Measurements from ENCODE around the gene LAMA3. TPM values are rescaled to one million over a fixed set of nuclear protein-coding genes. Genes with fewer than 3 reads are reported as not detected.
A peak's percentile ranks its signal among the peaks of the same experiment; 100 is the strongest.

Gene LAMA3
- total RNA-seq, 2 donors from 2014 or later: 30.1 to 34.2 TPM

- H3K27ac ChIP-seq: no peak overlapping the region
- ATAC-seq (ENCODE audit: insufficient number of reproducible peaks, low FRiP score, low read depth): no peak
- DNase-seq (ENCODE audit: low spot score): no peak
- no peaks in the 10 kb centered on the region for H3K9me3 ChIP-seq
- no peak overlapping the region for H3K4me3 ChIP-seq
- TF ChIP-seq CTCF (IDR thresholded peaks at IDR 0.05): no peak
- H3K4me1 ChIP-seq (ENCODE audit: control insufficient read depth in 1 of 2, low read depth in 2 of 2): peaks cover 0 to 12% of the 10 kb centered on the region in 2 donors
- no peaks in the 10 kb centered on the region for H3K36me3 ChIP-seq
- no peaks in the 10 kb centered on the region for H3K27me3 ChIP-seq (replicated peaks; ENCODE audit: insufficient read depth)
Observed at GRCh38 chr18:23816740-23817139, 127.5 kb downstream of the LAMA3 start.

- H3K4me3 ChIP-seq: no peak overlapping the region
- no peaks in the 10 kb centered on the region for H3K9me3 ChIP-seq
- no peak for DNase-seq (ENCODE audit: low spot score)
- no peaks in the 10 kb centered on the region for H3K36me3 ChIP-seq
- TF ChIP-seq CTCF (IDR thresholded peaks at IDR 0.05): no peak
- peaks cover 0 to 12% of the 10 kb centered on the region in 2 donors for H3K4me1 ChIP-seq (ENCODE audit: control insufficient read depth in 1 of 2, low read depth in 2 of 2)
- no peak overlapping the region for H3K27ac ChIP-seq
- no peaks in the 10 kb centered on the region for H3K27me3 ChIP-seq (replicated peaks; ENCODE audit: insufficient read depth)
- no peak for ATAC-seq (ENCODE audit: insufficient number of reproducible peaks, low FRiP score, low read depth)
Observed at GRCh38 chr18:23819001-23819400, 129.7 kb downstream of the LAMA3 start.

GRCh38 chr18:23822590-23823385 is 133.5 kb downstream of the LAMA3 start:
- ATAC-seq (ENCODE audit: insufficient number of reproducible peaks, low FRiP score, low read depth) (no peak), DNase-seq (ENCODE audit: low spot score) (no peak)
- H3K4me3 ChIP-seq: no peak overlapping the region
- H3K36me3 ChIP-seq: no peaks in the 10 kb centered on the region
- TF ChIP-seq CTCF (IDR thresholded peaks at IDR 0.05): no peak
- no peaks in the 10 kb centered on the region for H3K27me3 ChIP-seq (replicated peaks; ENCODE audit: insufficient read depth)
- no peaks in the 10 kb centered on the region for H3K9me3 ChIP-seq
- peaks cover 25 to 30% of the 10 kb centered on the region in 2 donors for H3K4me1 ChIP-seq (ENCODE audit: control insufficient read depth in 1 of 2, low read depth in 2 of 2)
- no peak overlapping the region for H3K27ac ChIP-seq

- H3K36me3 ChIP-seq: no peaks in the 10 kb centered on the region
- no peaks in the 10 kb centered on the region for H3K9me3 ChIP-seq
- no peak for TF ChIP-seq CTCF (IDR thresholded peaks at IDR 0.05)
- no peak for ATAC-seq (ENCODE audit: insufficient number of reproducible peaks, low FRiP score, low read depth)
- no peak overlapping the region for H3K27ac ChIP-seq
- peaks cover 25 to 30% of the 10 kb centered on the region in 2 donors for H3K4me1 ChIP-seq (ENCODE audit: control insufficient read depth in 1 of 2, low read depth in 2 of 2)
- DNase-seq (ENCODE audit: low spot score): no peak
- H3K27me3 ChIP-seq (replicated peaks; ENCODE audit: insufficient read depth): no peaks in the 10 kb centered on the region
- H3K4me3 ChIP-seq: no peak overlapping the region
Observed at GRCh38 chr18:23824240-23824639, 135.0 kb downstream of the LAMA3 start.

- Histone ChIP-seq H3K27ac (peak overlapping the region; percentile 46 to 81), H3K4me1 (ENCODE audit: control insufficient read depth in 1 of 2, low read depth in 2 of 2) (peaks cover 25 to 30% of the 10 kb centered on the region in 2 donors), H3K27me3 (replicated peaks; ENCODE audit: insufficient read depth) (no peaks in the 10 kb centered on the region), H3K4me3 (no peak overlapping the region), H3K36me3 (no peaks in the 10 kb centered on the region), H3K9me3 (no peaks in the 10 kb centered on the region)
- ATAC-seq (ENCODE audit: insufficient number of reproducible peaks, low FRiP score, low read depth) (no peak), DNase-seq (ENCODE audit: low spot score) (no peak)
- no peak for TF ChIP-seq CTCF (IDR thresholded peaks at IDR 0.05)
Observed at GRCh38 chr18:23824669-23825068, 135.4 kb downstream of the LAMA3 start.
